ENCODE measurements around the gene USP20.

GRCh38 chr9:129891569-129891968 lies 56.3 kb downstream of the USP20 start:
- no peak for TF ChIP-seq POLR2AphosphoS5 (IDR thresholded peaks at IDR 0.05)
- TF ChIP-seq EP300 (IDR thresholded peaks at IDR 0.05) = no peak
- TF ChIP-seq CTCF (IDR thresholded peaks at IDR 0.05) = no peak

All from upper lobe of left lung (tissue), 4 donors.